HepG2 (cell line): ENCODE data around the gene CDK2. TPM values are rescaled to one million over a fixed set of nuclear protein-coding genes. Genes with fewer than 3 reads are reported as not detected.
A peak's percentile ranks its signal among the peaks of the same experiment; 100 is the strongest.

Experiments used
- ATRX ChIP-seq: sonication (generic); formaldehyde crosslinking; IDR thresholded peaks from 2 replicates; pipeline ENCODE4 v1.4.0; 2020; ENCODE audit warnings: missing genetic modification reagents, borderline replicate concordance
- ELF3 ChIP-seq: IDR thresholded peaks from 2 replicates; pipeline ENCODE4 v1.6.1; 2016; ENCODE audit warnings: missing genetic modification reagents, missing compliant biosample characterization
- FOXA1 ChIP-seq, 2 experiments: fragments of 450-650 bp in 1 of 2; sonication (generic) in 1 of 2; formaldehyde crosslinking in 1 of 2; IDR thresholded peaks; 2 replicates each; pipeline versions ENCODE4 v1.4.0 to v1.6.1; 2016 to 2020; ENCODE audit warnings: missing genetic modification reagents in 1 of 2
- MXD4 ChIP-seq: IDR thresholded peaks from 2 replicates; pipeline ENCODE4 v1.6.1; 2016; ENCODE audit warnings: mild to moderate bottlenecking, missing biosample characterization, missing genetic modification reagents
- NR2F2 ChIP-seq: IDR thresholded peaks from 2 replicates; pipeline ENCODE4 v1.6.1; 2012; ENCODE audit warnings: low read depth, inconsistent platforms, borderline replicate concordance
- PITX1 ChIP-seq: sonication (generic); formaldehyde crosslinking; IDR thresholded peaks from 2 replicates; pipeline ENCODE4 v1.5.1; 2020; ENCODE audit warnings: mild to moderate bottlenecking, missing genetic modification reagents
- POLR2AphosphoS5 ChIP-seq: IDR thresholded peaks from 2 replicates; pipeline ENCODE4 v1.6.1; 2012; ENCODE audit warnings: low read depth, low read length
- RFX3 ChIP-seq: IDR thresholded peaks from 2 replicates; pipeline ENCODE4 v1.6.1; 2016; ENCODE audit warnings: missing biosample characterization, missing genetic modification reagents
- ZBTB42 ChIP-seq: sonication (generic); formaldehyde crosslinking; IDR thresholded peaks from 2 replicates; pipeline ENCODE4 v1.5.0; 2020; ENCODE audit warnings: mild to moderate bottlenecking, missing genetic modification reagents
- ZNF552 ChIP-seq: sonication (generic); formaldehyde crosslinking; IDR thresholded peaks from 2 replicates; pipeline ENCODE4 v1.9.0; 2022; ENCODE audit warnings: missing genetic modification reagents, mild to moderate bottlenecking, borderline replicate concordance
- ZNF644 ChIP-seq: IDR thresholded peaks from 2 replicates; pipeline ENCODE4 v1.6.1; 2016; ENCODE audit warnings: low read depth
- ZNF7 ChIP-seq: IDR thresholded peaks from 2 replicates; pipeline ENCODE4 v1.6.1; 2016; ENCODE audit warnings: missing biosample characterization, missing genetic modification reagents
- polyA plus RNA-seq, 8 experiments: library from polyadenylated mRNA; depleted of rRNA in 3 of 8; stranded (reverse) in 7 of 8; unstranded in 1 of 8; fragments of >200 nt; fragmentation: Illumina TruSeq in 4 of 8; extraction: Trizol in 4 of 8; gene quantifications; 2 replicates each; pipeline versions ENCODE4 v1.2.1 to v1.2.3, GENCODE V29; 2011 to 2016; ENCODE audit warnings: low read depth in 4 of 8, missing spikeins in 1 of 8, mixed read lengths in 1 of 8; ENCODE audit not compliant: insufficient read depth in 1 of 8
- total RNA-seq, 5 experiments: library from RNA; depleted of rRNA; stranded (reverse); fragments of >200 nt; fragmentation: Illumina TruSeq; extraction: Trizol; gene quantifications; 2 replicates each; pipeline ENCODE4 v1.2.3, GENCODE V29; 2016; ENCODE audit warnings: low read depth in 1 of 5
- TF ChIP-seq, protein P1 (sequence below): sonication (generic); formaldehyde crosslinking; IDR thresholded peaks from 2 replicates; pipeline ENCODE4 v1.4.0; 2020; ENCODE audit warnings: missing genetic modification reagents, borderline replicate concordance
- TF ChIP-seq, protein P2 (sequence below): sonication (generic); formaldehyde crosslinking; IDR thresholded peaks from 2 replicates; pipeline ENCODE4 v1.8.1; 2023; ENCODE audit warnings: missing genetic modification reagents, inconsistent platforms, borderline replicate concordance
- TF ChIP-seq, protein P3 (sequence below): sonication (generic); formaldehyde crosslinking; IDR thresholded peaks from 2 replicates; pipeline ENCODE4 v1.4.0; 2020; ENCODE audit warnings: missing genetic modification reagents, borderline replicate concordance
- TF ChIP-seq, protein P4 (sequence below): sonication (generic); formaldehyde crosslinking; IDR thresholded peaks from 2 replicates; pipeline ENCODE4 v1.4.0; 2020; ENCODE audit warnings: missing genetic modification reagents
- TF ChIP-seq, protein P5 (sequence below): sonication (generic); formaldehyde crosslinking; IDR thresholded peaks from 2 replicates; pipeline ENCODE4 v1.8.1; 2023; ENCODE audit warnings: mild to moderate bottlenecking, missing genetic modification reagents, borderline replicate concordance

The CDK2 gene
- total and polyA plus RNA-seq, 2 of the 13 experiments (the other 11 are each of a cell fraction or from before 2014, with no cell fraction given), result 47.5 to 52.6 TPM

DNA sequence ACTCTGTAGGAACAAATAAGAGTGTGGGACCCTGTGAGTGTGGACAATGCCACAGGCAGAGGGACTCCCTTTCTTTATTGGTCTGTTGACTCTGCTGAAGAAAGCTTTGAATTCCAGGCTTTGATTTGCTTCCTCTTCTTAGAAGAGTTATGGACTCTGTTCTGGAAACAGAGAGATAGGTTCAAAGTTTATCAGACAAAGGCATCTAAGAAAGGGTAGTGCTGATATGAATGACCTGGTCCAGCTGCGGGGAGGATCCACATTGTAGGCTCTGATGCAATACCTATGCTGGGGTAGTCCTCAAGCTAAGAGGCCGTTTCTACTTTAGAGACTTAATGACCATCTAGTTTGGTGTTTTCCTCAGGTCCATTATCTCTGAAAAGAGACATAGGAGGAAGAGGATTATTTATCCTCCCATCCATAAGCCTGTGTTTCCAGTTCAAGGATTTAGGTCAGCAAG, 43.5 kb downstream of the CDK2 start (continued):
- TF ChIP-seq, protein P1, sequence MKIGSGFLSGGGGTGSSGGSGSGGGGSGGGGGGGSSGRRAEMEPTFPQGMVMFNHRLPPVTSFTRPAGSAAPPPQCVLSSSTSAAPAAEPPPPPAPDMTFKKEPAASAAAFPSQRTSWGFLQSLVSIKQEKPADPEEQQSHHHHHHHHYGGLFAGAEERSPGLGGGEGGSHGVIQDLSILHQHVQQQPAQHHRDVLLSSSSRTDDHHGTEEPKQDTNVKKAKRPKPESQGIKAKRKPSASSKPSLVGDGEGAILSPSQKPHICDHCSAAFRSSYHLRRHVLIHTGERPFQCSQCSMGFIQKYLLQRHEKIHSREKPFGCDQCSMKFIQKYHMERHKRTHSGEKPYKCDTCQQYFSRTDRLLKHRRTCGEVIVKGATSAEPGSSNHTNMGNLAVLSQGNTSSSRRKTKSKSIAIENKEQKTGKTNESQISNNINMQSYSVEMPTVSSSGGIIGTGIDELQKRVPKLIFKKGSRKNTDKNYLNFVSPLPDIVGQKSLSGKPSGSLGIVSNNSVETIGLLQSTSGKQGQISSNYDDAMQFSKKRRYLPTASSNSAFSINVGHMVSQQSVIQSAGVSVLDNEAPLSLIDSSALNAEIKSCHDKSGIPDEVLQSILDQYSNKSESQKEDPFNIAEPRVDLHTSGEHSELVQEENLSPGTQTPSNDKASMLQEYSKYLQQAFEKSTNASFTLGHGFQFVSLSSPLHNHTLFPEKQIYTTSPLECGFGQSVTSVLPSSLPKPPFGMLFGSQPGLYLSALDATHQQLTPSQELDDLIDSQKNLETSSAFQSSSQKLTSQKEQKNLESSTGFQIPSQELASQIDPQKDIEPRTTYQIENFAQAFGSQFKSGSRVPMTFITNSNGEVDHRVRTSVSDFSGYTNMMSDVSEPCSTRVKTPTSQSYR (CRISPR knock-in tag), result 0 out of 2 replicates have a peak, but pooled peaks have one; percentile 18
- TF ChIP-seq RFX3 (CRISPR knock-in tag) (no peak), MXD4 (CRISPR knock-in tag) (peak; percentile 26; the same call in 1 of the 2 replicates), ZNF552 (no peak), POLR2AphosphoS5 (no peak), NR2F2 (peak; percentile 83), ZBTB42 (CRISPR knock-in tag) (no peak), FOXA1 (IDR thresholded peaks at IDR 0.05) (no peak), FOXA1 (CRISPR knock-in tag; IDR thresholded peaks at IDR 0.05) (peak; percentile 64), ELF3 (peak; percentile 74), ZNF644 (CRISPR knock-in tag) (0 out of 2 replicates have a peak, but pooled peaks have one; percentile 42), PITX1 (0 out of 2 replicates have a peak, but pooled peaks have one; percentile 49), ATRX (no peak), ZNF7 (CRISPR knock-in tag) (no peak)
- TF ChIP-seq, protein P2, sequence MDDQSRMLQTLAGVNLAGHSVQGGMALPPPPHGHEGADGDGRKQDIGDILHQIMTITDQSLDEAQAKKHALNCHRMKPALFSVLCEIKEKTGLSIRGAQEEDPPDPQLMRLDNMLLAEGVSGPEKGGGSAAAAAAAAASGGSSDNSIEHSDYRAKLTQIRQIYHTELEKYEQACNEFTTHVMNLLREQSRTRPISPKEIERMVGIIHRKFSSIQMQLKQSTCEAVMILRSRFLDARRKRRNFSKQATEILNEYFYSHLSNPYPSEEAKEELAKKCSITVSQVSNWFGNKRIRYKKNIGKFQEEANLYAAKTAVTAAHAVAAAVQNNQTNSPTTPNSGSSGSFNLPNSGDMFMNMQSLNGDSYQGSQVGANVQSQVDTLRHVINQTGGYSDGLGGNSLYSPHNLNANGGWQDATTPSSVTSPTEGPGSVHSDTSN (CRISPR knock-in tag), result no peak
- TF ChIP-seq, protein P3, sequence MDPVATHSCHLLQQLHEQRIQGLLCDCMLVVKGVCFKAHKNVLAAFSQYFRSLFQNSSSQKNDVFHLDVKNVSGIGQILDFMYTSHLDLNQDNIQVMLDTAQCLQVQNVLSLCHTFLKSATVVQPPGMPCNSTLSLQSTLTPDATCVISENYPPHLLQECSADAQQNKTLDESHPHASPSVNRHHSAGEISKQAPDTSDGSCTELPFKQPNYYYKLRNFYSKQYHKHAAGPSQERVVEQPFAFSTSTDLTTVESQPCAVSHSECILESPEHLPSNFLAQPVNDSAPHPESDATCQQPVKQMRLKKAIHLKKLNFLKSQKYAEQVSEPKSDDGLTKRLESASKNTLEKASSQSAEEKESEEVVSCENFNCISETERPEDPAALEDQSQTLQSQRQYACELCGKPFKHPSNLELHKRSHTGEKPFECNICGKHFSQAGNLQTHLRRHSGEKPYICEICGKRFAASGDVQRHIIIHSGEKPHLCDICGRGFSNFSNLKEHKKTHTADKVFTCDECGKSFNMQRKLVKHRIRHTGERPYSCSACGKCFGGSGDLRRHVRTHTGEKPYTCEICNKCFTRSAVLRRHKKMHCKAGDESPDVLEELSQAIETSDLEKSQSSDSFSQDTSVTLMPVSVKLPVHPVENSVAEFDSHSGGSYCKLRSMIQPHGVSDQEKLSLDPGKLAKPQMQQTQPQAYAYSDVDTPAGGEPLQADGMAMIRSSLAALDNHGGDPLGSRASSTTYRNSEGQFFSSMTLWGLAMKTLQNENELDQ (CRISPR knock-in tag), result no peak
- TF ChIP-seq, protein P4, sequence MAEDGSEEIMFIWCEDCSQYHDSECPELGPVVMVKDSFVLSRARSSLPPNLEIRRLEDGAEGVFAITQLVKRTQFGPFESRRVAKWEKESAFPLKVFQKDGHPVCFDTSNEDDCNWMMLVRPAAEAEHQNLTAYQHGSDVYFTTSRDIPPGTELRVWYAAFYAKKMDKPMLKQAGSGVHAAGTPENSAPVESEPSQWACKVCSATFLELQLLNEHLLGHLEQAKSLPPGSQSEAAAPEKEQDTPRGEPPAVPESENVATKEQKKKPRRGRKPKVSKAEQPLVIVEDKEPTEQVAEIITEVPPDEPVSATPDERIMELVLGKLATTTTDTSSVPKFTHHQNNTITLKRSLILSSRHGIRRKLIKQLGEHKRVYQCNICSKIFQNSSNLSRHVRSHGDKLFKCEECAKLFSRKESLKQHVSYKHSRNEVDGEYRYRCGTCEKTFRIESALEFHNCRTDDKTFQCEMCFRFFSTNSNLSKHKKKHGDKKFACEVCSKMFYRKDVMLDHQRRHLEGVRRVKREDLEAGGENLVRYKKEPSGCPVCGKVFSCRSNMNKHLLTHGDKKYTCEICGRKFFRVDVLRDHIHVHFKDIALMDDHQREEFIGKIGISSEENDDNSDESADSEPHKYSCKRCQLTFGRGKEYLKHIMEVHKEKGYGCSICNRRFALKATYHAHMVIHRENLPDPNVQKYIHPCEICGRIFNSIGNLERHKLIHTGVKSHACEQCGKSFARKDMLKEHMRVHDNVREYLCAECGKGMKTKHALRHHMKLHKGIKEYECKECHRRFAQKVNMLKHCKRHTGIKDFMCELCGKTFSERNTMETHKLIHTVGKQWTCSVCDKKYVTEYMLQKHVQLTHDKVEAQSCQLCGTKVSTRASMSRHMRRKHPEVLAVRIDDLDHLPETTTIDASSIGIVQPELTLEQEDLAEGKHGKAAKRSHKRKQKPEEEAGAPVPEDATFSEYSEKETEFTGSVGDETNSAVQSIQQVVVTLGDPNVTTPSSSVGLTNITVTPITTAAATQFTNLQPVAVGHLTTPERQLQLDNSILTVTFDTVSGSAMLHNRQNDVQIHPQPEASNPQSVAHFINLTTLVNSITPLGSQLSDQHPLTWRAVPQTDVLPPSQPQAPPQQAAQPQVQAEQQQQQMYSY (CRISPR knock-in tag), result no peak
- TF ChIP-seq, protein P5, sequence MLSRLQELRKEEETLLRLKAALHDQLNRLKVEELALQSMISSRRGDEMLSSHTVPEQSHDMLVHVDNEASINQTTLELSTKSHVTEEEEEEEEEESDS, result no peak
